Bronchus fibroblast of lung (primary cell): ENCODE results near the gene RELL2. TPM values are rescaled to one million over a fixed set of nuclear protein-coding genes. Genes with fewer than 3 reads are reported as not detected.

ENCODE experiments used
- total RNA-seq: library from RNA; depleted of rRNA; stranded (reverse); fragments of >200 nt; gene quantifications from 2 replicates; pipeline ENCODE4 v1.2.3, GENCODE V29; 2015

RELL2 gene
- total RNA-seq, result 1.9 and 3.0 TPM in 2 replicates

GRCh38 chr5:141636413-141637122 lies at the start of gene RELL2, which contains the start of gene HDAC3:
TSS of gene RELL2 (plus strand) at chr5:141636997. CDS start at chr5:141638226, 1,229 bp downstream.
TSS of gene HDAC3 (minus strand) at chr5:141636849. CDS start at chr5:141636790, 59 bp downstream.

GRCh38 chr5:141618804-141619554 lies 17.8 kb upstream of the RELL2 start, which contains the start of gene DIAPH1:
TSS of gene DIAPH1 (minus strand) at chr5:141619000. CDS start at chr5:141618914, 86 bp downstream.

GRCh38 chr5:141650851-141651727 lies 14.3 kb downstream of the RELL2 start, which contains the start of gene FCHSD1:
TSS of gene FCHSD1 (minus strand) at chr5:141651418. CDS start at chr5:141651368, 50 bp downstream.

GRCh38 chr5:141681695-141682641 lies 45.2 kb downstream of the RELL2 start, which contains the start of gene ARAP3:
TSS of gene ARAP3 (minus strand) at chr5:141682230. CDS start at chr5:141680486, 1,744 bp downstream.

Other genes starting within 250 kb of the RELL2 start
- gene PCDHGB4, start 249.3 kb upstream of the RELL2 start, total RNA-seq, result 4.0 and 4.4 TPM in 2 replicates
- gene PCDHGA8, start 244.4 kb upstream of the RELL2 start, total RNA-seq, result 0.15 and 0.67 TPM in 2 replicates
- 10.6 and 13.8 TPM in 2 replicates for gene PCDHGB5, start 239.1 kb upstream of the RELL2 start, total RNA-seq
- gene PCDHGA9, start 234.2 kb upstream of the RELL2 start, total RNA-seq, result 1.7 and 1.9 TPM in 2 replicates
- gene PCDHGB6, start 229.0 kb upstream of the RELL2 start, total RNA-seq, result 1.3 and 2.1 TPM in 2 replicates
- 4.9 and 5.2 TPM in 2 replicates for gene PCDHGA10, start 224.0 kb upstream of the RELL2 start, total RNA-seq
- 6.1 and 7.2 TPM in 2 replicates for gene PCDHGB7, start 219.3 kb upstream of the RELL2 start, total RNA-seq
- 10.9 and 11.6 TPM in 2 replicates for gene PCDHGA11, start 215.9 kb upstream of the RELL2 start, total RNA-seq
- gene PCDHGA12, start 206.5 kb upstream of the RELL2 start, total RNA-seq, result 7.7 and 8.4 TPM in 2 replicates
- 39.3 and 42.2 TPM in 2 replicates for gene PCDHGC3, start 161.0 kb upstream of the RELL2 start, total RNA-seq
- gene PCDHGC4, start 152.0 kb upstream of the RELL2 start, total RNA-seq, result 0.17 and 0.30 TPM in 2 replicates
- gene PCDHGC5, start 147.9 kb upstream of the RELL2 start, total RNA-seq, result 0.17 and 0.30 TPM in 2 replicates
- 32.7 and 36.8 TPM in 2 replicates for gene DIAPH1, start 18.0 kb upstream of the RELL2 start, total RNA-seq
- 42.2 and 45.4 TPM in 2 replicates for gene HDAC3, start 148 bp upstream of the RELL2 start, total RNA-seq
- gene FCHSD1, start 14.4 kb downstream of the RELL2 start, total RNA-seq, result 18.3 and 19.0 TPM in 2 replicates
- 9.9 and 11.3 TPM in 2 replicates for gene ARAP3, start 45.2 kb downstream of the RELL2 start, total RNA-seq
- gene PCDH1, start 241.4 kb downstream of the RELL2 start, total RNA-seq, result 0.15 and 0.17 TPM in 2 replicates